ENCODE results near the gene SEPTIN1. TPM values are rescaled to one million over a fixed set of nuclear protein-coding genes. Genes with fewer than 3 reads are reported as not detected.

SEPTIN1 gene
- total and polyA plus RNA-seq, 2 experiments from 2014 or later: 0.21 to 3.9 TPM

DNA sequence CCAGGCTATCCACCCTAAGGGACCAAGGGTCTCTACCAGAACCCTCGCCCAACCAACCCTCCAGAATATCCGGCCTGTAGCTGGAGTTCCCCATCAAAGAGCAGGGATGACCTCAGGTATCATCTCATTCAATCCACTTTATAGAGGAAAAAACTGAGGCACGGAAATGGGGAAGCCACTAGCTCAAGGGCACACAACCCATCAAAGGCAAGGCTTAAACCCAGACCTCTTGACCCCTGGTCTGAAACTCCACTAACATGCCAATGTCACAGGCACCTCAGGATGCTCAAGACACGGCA, 13.6 kb downstream of the SEPTIN1 start:
- DNase-seq (ENCODE audit: low spot score) (no peak), ATAC-seq (no peak)
- H3K27ac Mint-ChIP-seq: no peak overlapping the region
- Histone ChIP-seq H3K36me3 (ENCODE audit: insufficient read depth) (no peaks in the 10 kb centered on the region), H3K27ac (ENCODE audit: low read depth) (no peak overlapping the region), H3K4me3 (peak overlapping the region; percentile 85), H4K20me1 (replicated peaks; ENCODE audit: insufficient read depth) (peaks cover 10% of the 10 kb centered on the region; the same call in 1 of the 2 replicates), H3K4me1 (ENCODE audit: insufficient read depth) (peaks cover 11% of the 10 kb centered on the region), H3K4me2 (peak overlapping the region; percentile 98), H3K9me2 (ENCODE audit: insufficient read depth) (no peaks in the 10 kb centered on the region), H2AFZ (no peak overlapping the region), H3K79me2 (replicated peaks; ENCODE audit: insufficient read depth) (peaks cover 40% of the 10 kb centered on the region), H3F3A (replicated peaks; ENCODE audit: low read depth) (no peaks in the 10 kb centered on the region), H3K27me3 (ENCODE audit: insufficient read depth) (no peaks in the 10 kb centered on the region)
- H3K4me3 Mint-ChIP-seq: peak overlapping the region; percentile 78
- peaks cover 33% of the 10 kb centered on the region for H3K4me1 Mint-ChIP-seq
- H3K9me3 Mint-ChIP-seq: no peaks in the 10 kb centered on the region
- H3K36me3 Mint-ChIP-seq (ENCODE audit: low read depth): peaks cover 9% of the 10 kb centered on the region; the same call in 2 of the 3 replicates
- TF ChIP-seq ZNF114 (CRISPR knock-in tag; IDR thresholded peaks at IDR 0.05) (no peak), CREB1 (CRISPR knock-in tag; IDR thresholded peaks at IDR 0.05; ENCODE audit: low read depth) (no peak), NANOG (IDR thresholded peaks at IDR 0.05; ENCODE audit: borderline replicate concordance) (no peak), POLR2AphosphoS5 (IDR thresholded peaks at IDR 0.05; ENCODE audit: low read depth) (no peak), ZNF331 (CRISPR knock-in tag; IDR thresholded peaks at IDR 0.05; ENCODE audit: low read depth) (no peak), JUNB (IDR thresholded peaks at IDR 0.05; ENCODE audit: unreplicated experiment) (no peak), ZNF462 (CRISPR knock-in tag; IDR thresholded peaks at IDR 0.05) (no peak), STAT1 (IDR thresholded peaks at IDR 0.05; ENCODE audit: unreplicated experiment) (no peak), EZH2phosphoT487 (IDR thresholded peaks at IDR 0.05; ENCODE audit: unreplicated experiment) (no peak), EZH2 (IDR thresholded peaks at IDR 0.05; ENCODE audit: low read depth, unreplicated experiment) (no peak), REST (IDR thresholded peaks at IDR 0.05; ENCODE audit: unreplicated experiment) (no peak)
- TF ChIP-seq, protein P1, sequence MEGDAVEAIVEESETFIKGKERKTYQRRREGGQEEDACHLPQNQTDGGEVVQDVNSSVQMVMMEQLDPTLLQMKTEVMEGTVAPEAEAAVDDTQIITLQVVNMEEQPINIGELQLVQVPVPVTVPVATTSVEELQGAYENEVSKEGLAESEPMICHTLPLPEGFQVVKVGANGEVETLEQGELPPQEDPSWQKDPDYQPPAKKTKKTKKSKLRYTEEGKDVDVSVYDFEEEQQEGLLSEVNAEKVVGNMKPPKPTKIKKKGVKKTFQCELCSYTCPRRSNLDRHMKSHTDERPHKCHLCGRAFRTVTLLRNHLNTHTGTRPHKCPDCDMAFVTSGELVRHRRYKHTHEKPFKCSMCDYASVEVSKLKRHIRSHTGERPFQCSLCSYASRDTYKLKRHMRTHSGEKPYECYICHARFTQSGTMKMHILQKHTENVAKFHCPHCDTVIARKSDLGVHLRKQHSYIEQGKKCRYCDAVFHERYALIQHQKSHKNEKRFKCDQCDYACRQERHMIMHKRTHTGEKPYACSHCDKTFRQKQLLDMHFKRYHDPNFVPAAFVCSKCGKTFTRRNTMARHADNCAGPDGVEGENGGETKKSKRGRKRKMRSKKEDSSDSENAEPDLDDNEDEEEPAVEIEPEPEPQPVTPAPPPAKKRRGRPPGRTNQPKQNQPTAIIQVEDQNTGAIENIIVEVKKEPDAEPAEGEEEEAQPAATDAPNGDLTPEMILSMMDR (conservative IDR thresholded peaks at IDR 0.05; ENCODE audit: low read depth in 2 of 2): no peak
- TF ChIP-seq, protein P2, sequence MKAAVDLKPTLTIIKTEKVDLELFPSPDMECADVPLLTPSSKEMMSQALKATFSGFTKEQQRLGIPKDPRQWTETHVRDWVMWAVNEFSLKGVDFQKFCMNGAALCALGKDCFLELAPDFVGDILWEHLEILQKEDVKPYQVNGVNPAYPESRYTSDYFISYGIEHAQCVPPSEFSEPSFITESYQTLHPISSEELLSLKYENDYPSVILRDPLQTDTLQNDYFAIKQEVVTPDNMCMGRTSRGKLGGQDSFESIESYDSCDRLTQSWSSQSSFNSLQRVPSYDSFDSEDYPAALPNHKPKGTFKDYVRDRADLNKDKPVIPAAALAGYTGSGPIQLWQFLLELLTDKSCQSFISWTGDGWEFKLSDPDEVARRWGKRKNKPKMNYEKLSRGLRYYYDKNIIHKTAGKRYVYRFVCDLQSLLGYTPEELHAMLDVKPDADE (IDR thresholded peaks at IDR 0.05): no peak
- H3K27me3 Mint-ChIP-seq (ENCODE audit: insufficient read depth, low read depth, poor library complexity): peaks cover 19% of the 10 kb centered on the region
